Sigmoid colon (tissue), 7 donors: ENCODE data around the gene ADAMTSL1. TPM values are rescaled to one million over a fixed set of nuclear protein-coding genes. Genes with fewer than 3 reads are reported as not detected.

Experiments
- DNase-seq: peaks from one replicate; pipeline ENCODE4 v3.0.0-alpha.2; 2019
- H3K27ac ChIP-seq, 4 donors: fragments of 200-600 bp; sonication (generic); one replicate each; pipeline ENCODE4 v1.5.1; 2016 to 2019; ENCODE audit warnings: mild to moderate bottlenecking in 1 of 4
- H3K27me3 ChIP-seq, 3 donors: fragments of 200-600 bp; sonication (generic); one replicate each; pipeline ENCODE4 v1.5.1; 2019; ENCODE audit warnings: mild to moderate bottlenecking in 1 of 3
- H3K36me3 ChIP-seq, 4 donors: fragments of 200-600 bp; sonication (generic); one replicate each; pipeline ENCODE4 v1.5.1; 2016 to 2019
- H3K4me1 ChIP-seq, 4 donors: fragments of 200-600 bp; sonication (generic); one replicate each; pipeline ENCODE4 v1.5.1; 2017 to 2019
- H3K4me3 ChIP-seq, 4 donors: fragments of 200-600 bp; sonication (generic); one replicate each; pipeline ENCODE4 v1.5.1; 2017 to 2019; ENCODE audit warnings: mild to moderate bottlenecking in 2 of 4, moderate library complexity in 1 of 4
- H3K9me3 ChIP-seq, 4 donors: fragments of 200-600 bp in 3 of 4; sonication (generic) in 3 of 4; one replicate each; pipeline versions ENCODE4 v1.5.1 to v1.6.1; 2013 to 2019
- EP300 ChIP-seq, 4 donors: sonication (generic); formaldehyde crosslinking; IDR thresholded peaks; one replicate each; pipeline ENCODE4 v1.6.1; 2017; ENCODE audit warnings: antibody characterized with exemption in 4 of 4
- POLR2A ChIP-seq, 2 donors: fragments of 450-650 bp; IDR thresholded peaks; one replicate each; pipeline ENCODE4 v1.6.1; 2016; ENCODE audit warnings: antibody characterized with exemption in 2 of 2, mild to moderate bottlenecking in 2 of 2, moderate library complexity in 2 of 2
- POLR2AphosphoS5 ChIP-seq, 4 donors: sonication (generic); formaldehyde crosslinking; IDR thresholded peaks; one replicate each; pipeline ENCODE4 v1.6.1; 2017; ENCODE audit warnings: antibody characterized with exemption in 4 of 4
- WGBS, 2 donors: extraction: QIAGEN DNeasy Blood & Tissue Kit; methylation state at CpG; one replicate each; pipeline ENCODE4 v1.1.7; 2013; 5-methylcytosine and 5-hydroxymethylcytosine counted together
- intact Hi-C: fragments of 100-400 bp; cut with DNase I; formaldehyde crosslinking; loops from one replicate; pipeline ENCODE4 v1.15.1; 2023
- polyA plus RNA-seq, 3 donors: library from polyadenylated mRNA; stranded (reverse); fragments of 200-250 nt; gene quantifications; one replicate each; pipeline ENCODE4 v1.2.3, GENCODE V29; 2013
- total RNA-seq, 4 donors: library from RNA; depleted of rRNA; stranded (reverse); fragments of >200 nt; gene quantifications; one replicate each; pipeline ENCODE4 v1.1.0, GENCODE V29; 2016
- TF ChIP-seq, protein P1 (sequence below), 4 experiments: fragments of 450-650 bp in 3 of 4; fragments of 200-600 bp in 1 of 4; IDR thresholded peaks; one replicate each; pipeline ENCODE4 v1.5.1; 2016 to 2019; ENCODE audit warnings: antibody characterized with exemption in 4 of 4, mild to moderate bottlenecking in 3 of 4, moderate library complexity in 2 of 4
- donor health status: healthy with polysubstance abuse.
- donor health status: Bipolar disorder and iron deficiency.
- donor health status: healthy.

ADAMTSL1 gene
- total and polyA plus RNA-seq, 7 donors: 1.4 to 13.6 (median 6.5) TPM

DNA sequence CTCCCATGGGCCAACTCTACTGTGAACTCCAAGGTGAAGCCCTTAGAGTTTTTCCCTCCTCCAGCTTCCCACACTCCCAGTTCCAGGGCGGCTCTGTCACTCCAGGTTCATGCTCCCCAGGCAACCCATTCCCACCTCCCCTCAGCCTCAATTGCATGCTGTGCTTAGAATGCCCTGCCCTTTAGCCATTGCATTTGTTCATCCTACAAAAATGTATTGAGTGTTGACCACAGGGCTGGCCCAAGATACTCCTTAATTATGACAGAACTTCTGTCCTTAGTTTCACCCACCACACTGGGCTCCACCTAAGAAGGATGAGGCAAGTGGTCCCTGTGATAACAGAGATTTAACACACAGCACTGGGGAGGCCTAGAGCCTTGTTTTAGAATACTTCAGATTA lies 236.1 kb downstream of the ADAMTSL1 start:
- no peak overlapping the region for H3K4me3 ChIP-seq

DNA sequence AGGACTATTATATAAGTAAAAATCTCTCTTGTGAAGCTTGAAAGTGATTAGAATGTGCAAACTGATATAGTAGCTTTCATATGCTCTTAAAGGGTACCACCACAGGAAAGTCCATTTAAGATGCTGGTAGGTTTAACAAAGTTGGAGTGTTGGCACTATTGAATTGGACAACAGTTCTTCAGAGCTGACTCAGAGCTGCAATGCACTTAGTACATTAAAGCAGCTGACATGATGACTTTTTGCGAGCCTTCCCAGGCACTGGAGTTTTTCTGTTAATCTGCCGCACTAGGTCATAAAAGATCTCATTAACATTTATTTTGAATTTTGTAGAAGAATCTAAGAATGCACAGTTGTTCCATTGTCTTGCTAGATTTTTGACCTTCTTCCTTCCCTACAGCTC lies 243.8 kb downstream of the ADAMTSL1 start:
- intact Hi-C loops: no loop called here
- no peak overlapping the region for H3K27ac ChIP-seq
- WGBS, 2 donors: 84 to 89% methylated on average over 2 of the region's 2 CpGs
- no peak for DNase-seq
- no peaks in the 10 kb centered on the region for H3K27me3 ChIP-seq
- H3K36me3 ChIP-seq: no peaks in the 10 kb centered on the region
- H3K9me3 ChIP-seq: no peaks in the 10 kb centered on the region
- peaks cover 0 to 9% (median 0%) of the 10 kb centered on the region in 4 donors for H3K4me1 ChIP-seq
- no peak overlapping the region for H3K4me3 ChIP-seq
- TF ChIP-seq POLR2A (IDR thresholded peaks at IDR 0.05): no peak

More for the DNA sequence above, 236.1 kb downstream of the ADAMTSL1 start:
- no peak for DNase-seq
- intact Hi-C loops: no loop called here
- Histone ChIP-seq H3K4me1 (peaks cover 0 to 5% (median 2%) of the 10 kb centered on the region in 4 donors), H3K27ac (no peak overlapping the region), H3K27me3 (no peaks in the 10 kb centered on the region), H3K36me3 (no peaks in the 10 kb centered on the region), H3K9me3 (no peaks in the 10 kb centered on the region)
- no peak for TF ChIP-seq EP300 (IDR thresholded peaks at IDR 0.05)
- 86 to 92% methylated on average over 1 of the region's 1 CpG for WGBS, 2 donors

DNA sequence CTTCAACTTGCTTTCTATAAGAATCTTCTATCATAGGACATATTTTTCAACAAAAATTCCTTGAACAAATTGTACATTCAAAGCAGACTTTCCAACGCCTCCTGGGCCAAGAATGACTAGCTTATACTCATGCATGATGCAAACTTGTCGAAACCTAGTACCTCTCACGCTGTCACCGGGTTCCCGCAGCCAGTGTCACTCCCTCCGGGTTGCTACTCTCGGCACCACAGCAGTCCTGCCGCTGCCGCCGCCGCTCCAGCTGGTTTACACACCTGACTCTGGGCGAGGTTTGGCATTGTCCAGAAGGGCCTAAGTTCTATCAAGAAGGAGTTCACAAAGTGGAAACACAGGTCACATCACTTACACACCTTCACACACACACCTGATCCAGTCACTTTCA lies 244.4 kb downstream of the ADAMTSL1 start:
- DNase-seq: no peak
- intact Hi-C loops: no loop called here
- Histone ChIP-seq H3K9me3 (no peaks in the 10 kb centered on the region), H3K4me1 (peaks cover 0 to 9% (median 0%) of the 10 kb centered on the region in 4 donors), H3K36me3 (no peaks in the 10 kb centered on the region), H3K27ac (no peak overlapping the region), H3K4me3 (no peak overlapping the region), H3K27me3 (no peaks in the 10 kb centered on the region)
- 93 to 94% methylated on average over 12 of the region's 12 CpGs for WGBS, 2 donors
- TF ChIP-seq POLR2AphosphoS5 (IDR thresholded peaks at IDR 0.05) (no peak), EP300 (IDR thresholded peaks at IDR 0.05) (no peak), POLR2A (IDR thresholded peaks at IDR 0.05) (no peak)
- TF ChIP-seq, protein P1, sequence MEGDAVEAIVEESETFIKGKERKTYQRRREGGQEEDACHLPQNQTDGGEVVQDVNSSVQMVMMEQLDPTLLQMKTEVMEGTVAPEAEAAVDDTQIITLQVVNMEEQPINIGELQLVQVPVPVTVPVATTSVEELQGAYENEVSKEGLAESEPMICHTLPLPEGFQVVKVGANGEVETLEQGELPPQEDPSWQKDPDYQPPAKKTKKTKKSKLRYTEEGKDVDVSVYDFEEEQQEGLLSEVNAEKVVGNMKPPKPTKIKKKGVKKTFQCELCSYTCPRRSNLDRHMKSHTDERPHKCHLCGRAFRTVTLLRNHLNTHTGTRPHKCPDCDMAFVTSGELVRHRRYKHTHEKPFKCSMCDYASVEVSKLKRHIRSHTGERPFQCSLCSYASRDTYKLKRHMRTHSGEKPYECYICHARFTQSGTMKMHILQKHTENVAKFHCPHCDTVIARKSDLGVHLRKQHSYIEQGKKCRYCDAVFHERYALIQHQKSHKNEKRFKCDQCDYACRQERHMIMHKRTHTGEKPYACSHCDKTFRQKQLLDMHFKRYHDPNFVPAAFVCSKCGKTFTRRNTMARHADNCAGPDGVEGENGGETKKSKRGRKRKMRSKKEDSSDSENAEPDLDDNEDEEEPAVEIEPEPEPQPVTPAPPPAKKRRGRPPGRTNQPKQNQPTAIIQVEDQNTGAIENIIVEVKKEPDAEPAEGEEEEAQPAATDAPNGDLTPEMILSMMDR (IDR thresholded peaks at IDR 0.05): no peak

DNA sequence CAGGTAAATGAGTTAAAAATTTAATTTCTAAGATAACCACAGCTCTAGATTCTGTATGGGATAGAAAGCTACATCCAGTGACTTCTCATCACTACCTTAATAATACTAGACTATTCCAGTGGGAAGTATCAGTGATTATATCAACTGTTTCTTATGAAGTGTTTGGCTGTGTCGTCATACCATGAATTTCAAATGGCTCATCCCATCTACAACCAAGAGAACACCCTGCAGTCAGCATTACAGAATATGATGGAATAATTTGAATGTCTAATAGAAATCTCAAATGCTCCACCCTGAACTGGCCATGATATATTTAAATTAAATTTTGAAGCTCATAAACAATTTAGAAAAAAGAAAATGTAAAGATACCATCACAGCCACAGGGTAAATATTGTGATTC lies 245.0 kb downstream of the ADAMTSL1 start:
- H3K9me3 ChIP-seq: no peaks in the 10 kb centered on the region
- no peaks in the 10 kb centered on the region for H3K27me3 ChIP-seq
- TF ChIP-seq EP300 (IDR thresholded peaks at IDR 0.05) (no peak), POLR2A (IDR thresholded peaks at IDR 0.05) (no peak), POLR2AphosphoS5 (IDR thresholded peaks at IDR 0.05) (no peak)
- TF ChIP-seq, protein P1 (IDR thresholded peaks at IDR 0.05): no peak
- no peak overlapping the region for H3K4me3 ChIP-seq
- no peak overlapping the region for H3K27ac ChIP-seq
- intact Hi-C loops: no loop called here
- DNase-seq: no peak
- WGBS, 2 donors: 91 to 92% methylated on average over 1 of the region's 1 CpG
- H3K4me1 ChIP-seq: peaks cover 0 to 9% (median 0%) of the 10 kb centered on the region in 4 donors
- H3K36me3 ChIP-seq: no peaks in the 10 kb centered on the region

GRCh38 chr9:18720691-18721090 lies 246.7 kb downstream of the ADAMTSL1 start:
- no peak for DNase-seq
- H3K36me3 ChIP-seq: no peaks in the 10 kb centered on the region
- H3K9me3 ChIP-seq: no peaks in the 10 kb centered on the region
- H3K27me3 ChIP-seq: no peaks in the 10 kb centered on the region
- TF ChIP-seq, protein P1 (IDR thresholded peaks at IDR 0.05): no peak
- no peak for TF ChIP-seq POLR2A (IDR thresholded peaks at IDR 0.05)
- no peak for TF ChIP-seq POLR2AphosphoS5 (IDR thresholded peaks at IDR 0.05)
- TF ChIP-seq EP300 (IDR thresholded peaks at IDR 0.05): no peak
- 95 to 97% methylated on average over 5 of the region's 5 CpGs for WGBS, 2 donors
- H3K4me1 ChIP-seq: peaks cover 0 to 9% (median 0%) of the 10 kb centered on the region in 4 donors
- no peak overlapping the region for H3K4me3 ChIP-seq
- H3K27ac ChIP-seq: no peak overlapping the region
- intact Hi-C loops: no loop called here
